Stromal cell of bone marrow (primary cell): ENCODE measurements around the gene MLPH.

Experiments used
- DNase-seq: peaks from one replicate; pipeline ENCODE4 v3.0.0-alpha.2; 2012; ENCODE audit warnings: low read depth

The MLPH gene

GRCh38 chr2:237486819-237487448 lies at the start of gene MLPH:
MLPH (plus strand) TSS chr2:237487251; CDS start chr2:237493427, 6,176 bp downstream.
- DNase-seq, result no peak

- DNase-seq, result no peak
These were observed 49.5 kb upstream of the MLPH start for GRCh38 chr2:237437566-237437965.

GRCh38 chr2:237438080-237438940 lies 48.7 kb upstream of the MLPH start:
- peak; percentile 25 for DNase-seq

GRCh38 chr2:237440819-237441281 lies 46.2 kb upstream of the MLPH start:
- no peak for DNase-seq

GRCh38 chr2:237441605-237442274 lies 45.3 kb upstream of the MLPH start:
- DNase-seq, result peak; percentile 70

- no peak for DNase-seq
These were observed 43.0 kb upstream of the MLPH start for GRCh38 chr2:237444071-237444470.

GRCh38 chr2:237445611-237446337 lies 41.3 kb upstream of the MLPH start:
- DNase-seq, result no peak

GRCh38 chr2:237446338-237446665 lies 40.7 kb upstream of the MLPH start:
- no peak for DNase-seq

GRCh38 chr2:237447496-237447895 lies 39.6 kb upstream of the MLPH start:
- DNase-seq, result no peak

GRCh38 chr2:237448171-237448570 lies 38.9 kb upstream of the MLPH start:
- DNase-seq, result no peak

GRCh38 chr2:237448626-237449025 lies 38.4 kb upstream of the MLPH start:
- no peak for DNase-seq

GRCh38 chr2:237449193-237449881 lies 37.7 kb upstream of the MLPH start:
- no peak for DNase-seq

- no peak for DNase-seq
These were observed 36.9 kb upstream of the MLPH start for GRCh38 chr2:237450108-237450507.

GRCh38 chr2:237450583-237450982 lies 36.5 kb upstream of the MLPH start:
- DNase-seq, result no peak

- DNase-seq, result no peak
These were observed 35.2 kb upstream of the MLPH start for GRCh38 chr2:237451643-237452469.

- peak; percentile 40 for DNase-seq
These were observed 34.2 kb upstream of the MLPH start for GRCh38 chr2:237452861-237453260.

- DNase-seq, result no peak
These were observed 33.4 kb upstream of the MLPH start for GRCh38 chr2:237453671-237454070.

GRCh38 chr2:237455764-237456163 lies 31.3 kb upstream of the MLPH start:
- no peak for DNase-seq

GRCh38 chr2:237456200-237456843 lies 30.7 kb upstream of the MLPH start:
- DNase-seq, result no peak

- DNase-seq, result no peak
These were observed 29.6 kb upstream of the MLPH start for GRCh38 chr2:237457388-237457941.
